Left ventricle myocardium inferior (tissue), 1 donor: ENCODE data around the gene EEF1A2. TPM values are rescaled to one million over a fixed set of nuclear protein-coding genes. Genes with fewer than 3 reads are reported as not detected.

Source experiments
- DNase-seq: peaks from one replicate; pipeline ENCODE4 v3.0.0-alpha.2; 2020
- H3K27ac ChIP-seq: fragments of 200-600 bp; replicated peaks from 2 replicates; pipeline ENCODE4 v1.8.0; 2021
- H3K27me3 ChIP-seq: fragments of 200-600 bp; 2 replicates; pipeline ENCODE4 v1.8.0; 2021; ENCODE audit warnings: low read depth
- H3K36me3 ChIP-seq: fragments of 200-600 bp; 2 replicates; pipeline ENCODE4 v1.8.0; 2021
- H3K4me1 ChIP-seq: fragments of 200-600 bp; 2 replicates; pipeline ENCODE4 v1.8.0; 2021
- H3K4me3 ChIP-seq: fragments of 200-600 bp; 2 replicates; pipeline ENCODE4 v1.8.0; 2021; ENCODE audit warnings: mild to moderate bottlenecking, moderate library complexity
- H3K9me3 ChIP-seq: fragments of 200-600 bp; replicated peaks from 2 replicates; pipeline ENCODE4 v1.8.0; 2021
- intact Hi-C: fragments of 100-400 bp; cut with micrococcal nuclease; formaldehyde crosslinking; loops from one replicate; pipeline ENCODE4 v1.11.0; 2022
- total RNA-seq: library from RNA; stranded (reverse); fragmentation: NEBNext Ultra II Directional; extraction: Animal tissue kit (Norgen Biotek cat#: 25700); gene quantifications from one replicate; pipeline ENCODE4 v1.2.1, GENCODE V29; 2021
- TF ChIP-seq, protein P1 (sequence below): fragments of 200-600 bp; IDR thresholded peaks from 2 replicates; pipeline ENCODE4 v1.8.0; 2021; ENCODE audit warnings: antibody characterized with exemption, mild to moderate bottlenecking, borderline replicate concordance
- donor health status: DM: no; HTN: yes; CAD: no; lungs with severe emphysema.

Gene EEF1A2
- total RNA-seq, 1 donor from 2014 or later: 1,286 TPM

DNA sequence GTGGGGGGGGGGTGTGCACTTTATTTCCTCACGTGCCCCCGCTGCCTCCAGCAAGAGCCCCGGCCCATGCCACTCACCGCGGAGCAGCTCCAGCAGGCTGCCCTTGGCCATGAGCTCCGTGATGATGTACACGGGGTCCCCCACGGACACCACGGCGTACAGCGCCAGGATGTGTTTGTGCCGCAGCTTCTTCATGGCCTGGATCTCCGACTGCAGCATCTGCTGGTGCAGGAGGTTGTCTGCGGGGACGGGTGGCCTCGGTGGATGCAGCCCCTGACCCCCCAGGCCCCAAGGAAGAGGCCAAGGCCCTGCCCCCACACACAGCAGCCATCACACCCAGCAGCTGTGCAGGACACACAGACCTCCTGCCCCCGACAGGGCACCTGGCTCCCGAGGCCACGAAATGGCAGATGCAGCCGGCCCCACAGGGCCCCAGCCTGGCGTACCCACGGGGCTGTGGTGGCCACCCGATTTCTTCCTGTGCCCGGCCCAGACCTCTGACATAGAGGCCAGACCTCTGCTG is 33.6 kb upstream of the EEF1A2 start:
- peaks cover 37% of the 10 kb centered on the region for H3K27me3 ChIP-seq
- peaks cover 13% of the 10 kb centered on the region for H3K4me1 ChIP-seq
- H3K27ac ChIP-seq: no peak overlapping the region
- intact Hi-C loops: no loop called here
- H3K4me3 ChIP-seq: no peak overlapping the region
- no peaks in the 10 kb centered on the region for H3K9me3 ChIP-seq
- no peaks in the 10 kb centered on the region for H3K36me3 ChIP-seq
- no peak for DNase-seq
- TF ChIP-seq, protein P1, sequence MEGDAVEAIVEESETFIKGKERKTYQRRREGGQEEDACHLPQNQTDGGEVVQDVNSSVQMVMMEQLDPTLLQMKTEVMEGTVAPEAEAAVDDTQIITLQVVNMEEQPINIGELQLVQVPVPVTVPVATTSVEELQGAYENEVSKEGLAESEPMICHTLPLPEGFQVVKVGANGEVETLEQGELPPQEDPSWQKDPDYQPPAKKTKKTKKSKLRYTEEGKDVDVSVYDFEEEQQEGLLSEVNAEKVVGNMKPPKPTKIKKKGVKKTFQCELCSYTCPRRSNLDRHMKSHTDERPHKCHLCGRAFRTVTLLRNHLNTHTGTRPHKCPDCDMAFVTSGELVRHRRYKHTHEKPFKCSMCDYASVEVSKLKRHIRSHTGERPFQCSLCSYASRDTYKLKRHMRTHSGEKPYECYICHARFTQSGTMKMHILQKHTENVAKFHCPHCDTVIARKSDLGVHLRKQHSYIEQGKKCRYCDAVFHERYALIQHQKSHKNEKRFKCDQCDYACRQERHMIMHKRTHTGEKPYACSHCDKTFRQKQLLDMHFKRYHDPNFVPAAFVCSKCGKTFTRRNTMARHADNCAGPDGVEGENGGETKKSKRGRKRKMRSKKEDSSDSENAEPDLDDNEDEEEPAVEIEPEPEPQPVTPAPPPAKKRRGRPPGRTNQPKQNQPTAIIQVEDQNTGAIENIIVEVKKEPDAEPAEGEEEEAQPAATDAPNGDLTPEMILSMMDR: no peak

DNA sequence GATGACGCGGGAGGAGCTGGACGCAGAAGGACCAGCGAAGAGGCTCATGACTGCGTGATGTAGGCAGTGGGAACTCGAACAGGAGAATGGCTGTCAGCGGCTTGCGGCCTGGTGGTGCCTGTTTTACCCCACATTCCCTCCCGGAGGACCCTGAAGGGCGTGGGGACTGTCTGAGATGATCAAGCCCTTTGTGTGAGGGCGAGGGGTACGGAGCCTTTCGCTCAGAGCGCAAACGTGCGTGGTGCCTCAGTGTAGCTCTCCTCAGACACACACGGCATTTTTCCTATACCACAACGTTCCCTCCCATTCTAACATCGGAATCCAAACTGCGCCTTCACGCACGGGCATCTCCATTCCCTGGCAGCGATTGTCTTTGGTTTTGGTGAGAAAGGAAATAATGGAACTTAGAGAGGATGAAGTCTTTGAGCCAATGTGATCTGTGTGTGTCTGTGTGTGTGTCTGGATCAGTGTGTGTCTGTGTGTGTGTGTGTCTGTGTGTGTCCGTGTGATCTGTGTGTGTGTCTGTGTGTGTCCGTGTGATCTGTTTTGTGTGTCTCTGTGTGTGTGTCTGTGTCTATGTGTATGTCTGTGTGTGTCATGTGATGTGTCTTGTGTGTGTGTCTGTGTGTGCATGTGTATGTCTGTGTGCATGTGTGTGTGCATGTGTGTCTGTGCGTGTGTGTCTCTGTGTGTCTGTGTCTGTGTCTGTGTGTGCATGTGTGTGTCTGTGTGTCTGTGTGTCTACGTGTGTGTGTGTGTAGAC is 33.0 kb upstream of the EEF1A2 start:
- TF ChIP-seq, protein P1: no peak
- intact Hi-C loops: no loop called here
- Histone ChIP-seq H3K36me3 (no peaks in the 10 kb centered on the region), H3K27me3 (peaks cover 33% of the 10 kb centered on the region), H3K27ac (no peak overlapping the region), H3K9me3 (no peaks in the 10 kb centered on the region), H3K4me3 (no peak overlapping the region), H3K4me1 (peaks cover 6% of the 10 kb centered on the region)
- DNase-seq: no peak

GRCh38 chr20:63530788-63531160 is 31.9 kb upstream of the EEF1A2 start:
- no peak overlapping the region for H3K4me3 ChIP-seq
- peaks cover 6% of the 10 kb centered on the region for H3K4me1 ChIP-seq
- H3K9me3 ChIP-seq: no peaks in the 10 kb centered on the region
- no peak for DNase-seq
- no peak overlapping the region for H3K27ac ChIP-seq
- no peaks in the 10 kb centered on the region for H3K36me3 ChIP-seq
- intact Hi-C loops: no loop called here
- peaks cover 25% of the 10 kb centered on the region for H3K27me3 ChIP-seq
- TF ChIP-seq, protein P1: no peak

DNA sequence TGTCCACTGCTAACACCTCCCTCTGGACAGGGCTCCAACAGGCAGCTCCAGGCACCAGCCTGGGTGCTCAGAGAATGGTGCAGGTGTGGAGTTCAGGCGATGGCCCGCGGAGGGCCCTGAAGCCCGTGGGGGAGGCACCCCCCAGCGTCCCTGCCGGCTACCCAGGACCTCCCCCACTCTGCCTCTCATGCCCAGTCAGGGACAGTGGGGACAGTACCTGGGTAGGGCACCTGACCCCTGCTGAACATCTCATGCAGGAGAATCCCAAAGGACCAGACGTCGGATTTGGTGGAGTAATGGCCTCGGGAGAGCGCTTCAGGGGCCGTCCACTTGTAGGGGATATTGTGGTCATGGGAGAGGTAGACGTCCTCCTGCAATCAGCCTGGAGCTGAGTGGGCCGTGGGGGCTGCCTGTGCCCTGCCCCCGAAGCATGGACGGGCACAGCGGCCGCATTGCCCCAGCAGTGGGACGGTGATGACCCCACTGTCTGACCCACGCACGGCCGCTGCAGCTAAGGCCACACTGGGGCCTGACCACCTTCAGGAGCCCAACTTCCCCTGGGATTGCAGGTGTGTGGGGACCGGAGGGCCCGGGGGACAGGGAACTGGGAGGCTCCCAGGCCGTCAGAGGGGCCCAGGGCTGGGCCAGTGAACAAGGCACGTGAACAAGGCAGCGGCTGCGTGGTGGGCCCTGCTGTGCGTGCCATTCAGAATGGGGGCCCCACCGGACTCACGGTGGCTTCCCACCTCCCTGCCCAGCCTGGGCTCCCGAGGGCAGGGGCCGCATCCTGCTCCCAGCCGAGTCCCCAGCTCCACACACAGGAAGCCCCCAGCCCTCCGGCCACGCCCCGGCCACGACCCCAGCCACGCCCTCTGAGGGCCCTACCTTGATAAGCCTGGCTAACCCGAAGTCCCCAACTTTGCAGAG is 31.2 kb upstream of the EEF1A2 start:
- peaks cover 2% of the 10 kb centered on the region for H3K4me1 ChIP-seq
- intact Hi-C loops: no loop called here
- H3K4me3 ChIP-seq: no peak overlapping the region
- H3K9me3 ChIP-seq: no peaks in the 10 kb centered on the region
- no peak for DNase-seq
- H3K36me3 ChIP-seq: no peaks in the 10 kb centered on the region
- H3K27me3 ChIP-seq: peaks cover 22% of the 10 kb centered on the region
- TF ChIP-seq, protein P1: no peak
- H3K27ac ChIP-seq: no peak overlapping the region

GRCh38 chr20:63529180-63529860 is 30.4 kb upstream of the EEF1A2 start:
- Histone ChIP-seq H3K27ac (no peak overlapping the region), H3K9me3 (no peaks in the 10 kb centered on the region), H3K36me3 (no peaks in the 10 kb centered on the region), H3K27me3 (peaks cover 14% of the 10 kb centered on the region), H3K4me3 (no peak overlapping the region), H3K4me1 (no peaks in the 10 kb centered on the region)
- no peak for DNase-seq
- intact Hi-C loops: no loop called here
- TF ChIP-seq, protein P1: no peak
